ENCODE results near the gene KRTAP12-2. TPM values are rescaled to one million over a fixed set of nuclear protein-coding genes. Genes with fewer than 3 reads are reported as not detected.
"Not testable (repeated sequence)": the region's sequence is repeated elsewhere in the genome, so short reads cannot be mapped to it uniquely, and the experiment has no call there.

The KRTAP12-2 gene
- total RNA-seq, 1 donor from 2014 or later = not detected

DNA sequence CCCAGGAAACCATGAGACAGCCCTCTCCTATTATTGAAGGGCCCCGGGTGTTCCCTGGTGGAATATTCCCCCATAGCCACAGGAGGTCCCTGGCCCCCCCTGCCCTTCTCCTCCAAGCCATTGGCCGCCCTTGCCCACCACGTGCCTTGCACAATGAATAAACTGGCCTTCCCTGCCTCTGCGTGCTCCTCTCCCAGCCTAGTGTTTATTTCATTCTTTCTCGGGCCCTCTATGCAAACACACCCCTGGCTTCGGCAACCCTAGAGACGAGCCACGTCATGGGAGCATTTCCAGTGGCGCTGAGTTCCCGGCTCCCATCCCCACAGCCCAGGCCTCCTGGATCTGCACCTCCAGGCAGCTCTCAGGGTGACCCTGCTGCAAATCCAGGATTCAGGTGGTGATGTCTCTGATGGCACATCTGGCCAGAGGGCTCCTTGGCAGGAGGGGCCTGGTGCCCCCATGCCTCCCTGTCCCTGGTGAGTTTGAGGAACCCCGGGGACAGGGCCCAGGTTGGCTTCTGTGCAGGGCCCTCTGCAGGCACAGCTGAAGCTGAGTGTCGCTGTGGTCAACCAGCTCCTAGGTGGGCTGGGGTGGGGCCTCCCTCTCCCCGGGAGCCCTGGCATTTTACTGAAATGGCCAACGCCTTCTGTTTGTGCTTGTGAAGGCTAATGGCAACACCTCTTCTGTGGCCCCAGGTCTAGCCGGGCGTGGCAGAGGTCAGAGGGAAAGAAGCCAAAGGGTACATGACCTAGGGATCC is 36.4 kb upstream of the KRTAP12-2 start:
- no peak for DNase-seq (ENCODE audit: low spot score)

DNA sequence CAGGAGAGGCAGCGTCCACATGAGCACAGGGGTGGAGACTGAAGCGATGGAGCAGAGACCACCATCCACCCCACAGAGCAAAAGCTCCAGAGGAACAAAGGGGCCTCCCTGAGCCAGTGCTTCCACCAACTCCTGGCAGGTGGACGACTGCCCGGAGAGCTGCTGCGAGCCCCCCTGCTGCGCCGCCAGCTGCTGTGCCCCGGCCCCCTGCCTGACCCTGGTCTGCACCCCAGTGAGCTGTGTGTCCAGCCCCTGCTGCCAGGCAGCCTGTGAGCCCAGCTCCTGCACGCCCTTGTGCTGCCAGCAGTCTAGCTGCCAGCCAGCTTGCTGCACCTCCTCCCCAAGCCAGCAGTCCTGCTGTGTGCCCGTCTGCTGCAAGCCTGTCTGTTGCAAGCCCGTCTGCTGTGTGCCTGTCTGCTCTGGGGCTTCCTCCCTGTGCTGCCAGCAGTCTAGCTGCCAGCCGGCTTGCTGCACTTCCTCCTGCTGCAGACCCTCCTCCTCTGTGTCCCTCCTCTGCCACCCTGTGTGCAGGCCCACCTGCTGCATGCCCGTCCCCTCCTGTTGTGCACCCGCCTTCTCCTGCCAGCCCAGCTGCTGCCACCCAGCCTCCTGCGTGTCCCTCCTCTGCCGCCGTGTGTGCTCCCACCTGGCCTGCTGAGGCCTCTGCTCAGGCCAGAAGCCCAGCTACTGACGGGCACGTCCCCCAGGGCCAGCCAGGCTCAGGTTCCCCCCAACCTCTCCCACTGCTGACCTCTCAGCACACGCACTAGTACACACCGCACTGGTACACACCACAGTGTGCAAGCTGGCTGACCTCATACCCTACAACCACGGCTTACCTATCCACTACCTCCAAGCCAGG is 35.6 kb upstream of the KRTAP12-2 start:
- no peak for DNase-seq (ENCODE audit: low spot score)

DNA sequence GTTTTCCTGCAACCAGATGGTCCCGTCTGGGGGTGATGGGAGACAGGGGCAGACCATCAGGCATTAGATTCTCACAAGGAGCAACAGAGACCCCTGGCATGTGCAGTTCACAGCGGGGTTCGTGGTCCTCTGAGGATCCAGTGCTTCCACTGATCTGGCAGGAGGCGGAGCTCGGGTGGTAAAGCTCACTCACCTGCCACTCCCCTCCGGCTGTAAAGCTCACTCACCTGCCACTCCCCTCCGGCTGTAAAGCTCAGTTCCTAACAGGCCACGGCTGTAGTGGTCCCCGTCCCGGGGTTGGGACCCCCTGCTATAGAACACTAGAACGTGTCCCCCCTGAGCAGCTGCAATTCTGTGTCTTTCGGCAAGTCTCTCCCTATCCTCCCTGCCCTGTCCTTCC is 34.8 kb upstream of the KRTAP12-2 start:
- DNase-seq (ENCODE audit: low spot score) = no peak

DNA sequence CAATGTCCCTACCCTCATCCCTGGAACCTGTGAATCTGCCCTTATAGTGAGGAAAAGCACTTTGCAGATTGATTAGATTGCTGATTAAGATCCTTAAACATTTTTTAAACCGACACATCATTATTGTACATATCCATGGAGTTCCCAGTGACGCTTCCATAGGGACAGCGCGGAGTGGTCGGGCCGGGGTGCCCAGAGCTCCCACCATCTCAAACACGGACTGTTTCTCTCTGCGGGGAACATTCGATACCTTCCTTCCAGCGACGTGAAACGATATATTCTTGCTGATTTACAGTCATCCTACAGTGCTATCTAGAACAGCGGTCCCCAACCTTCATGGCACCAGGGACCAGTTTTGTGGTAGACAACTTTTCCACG is 34.3 kb upstream of the KRTAP12-2 start:
- no peak for DNase-seq (ENCODE audit: low spot score)

DNA sequence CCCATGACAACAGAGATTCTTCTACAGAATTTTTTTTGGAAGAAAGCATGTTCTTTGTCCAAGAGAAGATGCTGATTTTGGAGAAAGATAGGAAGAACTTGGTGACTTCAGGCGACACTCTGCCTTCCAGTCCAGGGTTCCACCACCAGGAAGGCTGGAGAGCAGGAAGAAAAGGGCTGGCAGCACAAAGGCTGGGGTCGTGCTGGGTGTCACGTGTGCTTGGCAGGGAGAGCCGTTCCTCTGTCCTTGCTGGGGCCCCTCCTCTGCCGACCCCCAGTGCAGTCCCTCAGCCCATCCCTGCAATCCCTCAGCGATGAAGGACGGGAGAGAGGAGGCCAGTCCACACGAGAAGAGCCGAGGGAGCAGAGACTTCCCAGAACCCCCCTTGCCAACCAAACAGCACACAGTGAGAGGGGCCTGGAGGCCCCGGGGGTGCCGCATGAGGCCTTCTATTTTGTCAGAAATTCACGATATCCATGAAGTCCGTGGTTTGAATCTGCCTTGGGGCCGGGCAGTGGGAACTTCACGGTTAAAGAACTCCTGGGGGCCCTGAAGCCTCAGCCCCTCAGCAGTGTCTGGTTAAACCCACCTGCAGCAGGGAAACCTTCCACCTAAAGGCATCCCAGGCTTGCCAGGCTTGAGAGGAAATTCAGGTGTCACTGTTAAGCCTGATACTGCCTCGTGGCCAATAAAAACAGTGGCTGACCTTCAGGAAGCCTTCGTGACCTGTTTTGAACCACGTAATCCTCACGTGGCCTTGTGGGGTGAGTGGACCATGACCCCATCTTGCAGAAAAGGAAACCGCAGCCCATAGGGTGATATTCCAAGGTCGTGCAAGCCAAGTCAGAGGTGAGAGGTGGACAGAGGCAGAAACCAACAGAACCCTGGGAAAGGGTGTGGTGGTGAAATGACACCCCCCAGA is 33.6 kb upstream of the KRTAP12-2 start:
- no peak for DNase-seq (ENCODE audit: low spot score)

DNA sequence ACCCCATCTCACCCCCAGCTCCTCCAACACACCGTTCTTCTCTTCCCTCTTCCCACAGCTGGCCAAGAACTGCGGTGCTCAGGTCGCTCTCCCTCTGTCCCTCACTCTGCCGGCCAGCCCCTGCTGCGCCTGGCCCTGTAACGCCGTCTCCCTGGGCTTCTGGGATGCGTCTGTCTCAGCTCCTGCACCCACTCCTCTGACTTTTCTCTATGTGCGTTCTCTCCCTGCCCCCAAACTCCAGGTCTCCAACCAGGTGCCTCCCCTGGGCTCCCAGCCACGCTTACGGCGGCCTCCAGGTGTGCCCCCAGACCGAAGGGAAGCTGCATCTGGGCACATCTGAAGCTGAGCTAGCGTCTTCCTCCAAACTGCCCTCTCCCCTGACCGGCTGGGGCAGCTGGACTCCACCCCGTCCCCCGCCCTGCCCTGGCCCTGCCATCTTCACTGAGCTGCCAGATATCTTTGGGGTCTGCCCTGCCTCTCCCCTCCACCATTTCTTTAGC is 32.8 kb upstream of the KRTAP12-2 start:
- DNase-seq (ENCODE audit: low spot score) = no peak

DNA sequence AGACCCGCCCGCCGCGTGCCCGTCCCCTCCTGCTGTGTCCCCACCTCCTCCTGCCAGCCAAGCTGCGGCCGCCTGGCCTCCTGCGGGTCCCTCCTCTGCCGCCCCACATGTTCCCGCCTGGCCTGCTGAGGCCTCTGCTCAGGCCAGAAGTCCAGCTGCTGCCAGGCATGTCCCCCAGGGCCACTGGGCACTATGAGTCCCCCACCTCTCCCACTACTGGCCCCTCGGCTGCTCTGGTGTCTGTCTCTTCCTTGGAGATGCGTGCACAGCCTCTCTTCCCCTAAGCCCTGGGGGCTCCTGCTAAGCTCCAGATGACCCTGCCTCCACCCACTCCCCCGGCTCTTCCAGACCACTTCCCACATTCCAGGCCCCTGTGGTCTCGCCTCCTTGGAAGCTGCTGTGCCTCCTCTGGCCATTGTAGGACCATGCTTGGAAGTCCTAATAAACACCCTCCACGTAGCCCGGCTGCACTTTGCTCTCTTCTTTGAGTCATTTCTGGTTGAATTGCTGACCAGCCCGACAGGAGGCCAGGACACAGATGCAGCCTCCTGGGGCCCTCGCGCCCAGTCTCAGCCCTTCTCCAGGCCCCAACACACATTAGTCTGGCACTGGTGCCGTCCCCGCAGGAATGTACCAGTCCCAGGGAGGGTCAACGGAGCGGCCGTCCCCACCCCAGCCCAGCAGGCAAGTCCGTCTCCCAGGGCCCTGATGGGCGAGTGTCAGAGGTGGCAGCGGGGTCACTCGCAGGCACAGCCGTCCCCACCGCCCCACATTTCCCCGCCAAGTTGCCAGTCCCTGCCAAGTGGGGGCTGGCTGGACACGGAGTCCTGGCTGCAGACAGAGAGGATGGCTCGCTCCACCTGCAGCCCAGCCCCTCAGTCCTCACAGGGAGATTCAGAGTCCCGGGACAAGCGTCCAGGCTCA is 31.3 kb upstream of the KRTAP12-2 start:
- DNase-seq (ENCODE audit: low spot score) = peak; percentile 19

DNA sequence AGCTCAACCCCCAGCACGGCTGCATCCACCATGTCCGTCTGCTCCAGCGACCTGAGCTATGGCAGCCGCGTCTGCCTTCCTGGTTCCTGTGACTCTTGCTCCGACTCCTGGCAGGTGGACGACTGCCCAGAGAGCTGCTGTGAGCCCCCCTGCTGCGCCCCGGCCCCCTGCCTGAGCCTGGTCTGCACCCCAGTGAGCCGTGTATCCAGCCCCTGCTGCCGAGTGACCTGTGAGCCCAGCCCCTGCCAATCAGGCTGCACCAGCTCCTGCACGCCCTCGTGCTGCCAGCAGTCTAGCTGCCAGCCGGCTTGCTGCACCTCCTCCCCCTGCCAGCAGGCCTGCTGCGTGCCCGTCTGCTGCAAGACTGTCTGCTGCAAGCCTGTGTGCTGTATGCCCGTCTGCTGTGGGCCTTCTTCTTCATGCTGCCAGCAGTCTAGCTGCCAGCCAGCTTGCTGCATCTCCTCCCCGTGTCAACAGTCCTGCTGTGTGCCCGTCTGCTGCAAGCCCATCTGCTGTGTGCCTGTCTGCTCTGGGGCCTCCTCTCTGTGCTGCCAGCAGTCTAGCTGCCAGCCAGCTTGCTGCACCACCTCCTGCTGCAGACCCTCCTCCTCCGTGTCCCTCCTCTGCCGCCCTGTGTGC is 30.6 kb upstream of the KRTAP12-2 start, which contains the start of gene KRTAP10-12:
KRTAP10-12 (plus strand) TSS at position 1 of the 639 bp plus-strand sequence; CDS start at position 31, 30 bp downstream.
- not testable (repeated sequence) for DNase-seq (ENCODE audit: low spot score)

DNA sequence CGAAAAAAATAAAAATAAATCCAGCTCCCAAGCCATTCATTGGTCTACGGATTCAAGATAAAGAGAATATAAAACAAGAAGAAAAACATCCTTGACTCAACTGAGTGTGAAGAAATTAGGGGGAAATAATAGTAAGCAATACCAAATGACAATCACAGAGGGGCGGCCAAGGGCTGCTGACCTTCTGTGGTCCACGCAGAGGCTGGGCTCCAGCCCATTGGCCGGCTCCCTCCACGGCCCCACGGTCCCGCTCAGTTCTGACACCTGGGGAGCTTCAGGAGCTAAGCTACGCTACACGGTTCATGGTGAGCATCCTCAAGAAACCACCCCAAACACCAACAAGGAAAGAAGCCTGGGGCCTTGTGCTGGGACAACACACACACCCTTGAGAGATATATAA is 29.8 kb upstream of the KRTAP12-2 start:
- no peak for DNase-seq (ENCODE audit: low spot score)

DNA sequence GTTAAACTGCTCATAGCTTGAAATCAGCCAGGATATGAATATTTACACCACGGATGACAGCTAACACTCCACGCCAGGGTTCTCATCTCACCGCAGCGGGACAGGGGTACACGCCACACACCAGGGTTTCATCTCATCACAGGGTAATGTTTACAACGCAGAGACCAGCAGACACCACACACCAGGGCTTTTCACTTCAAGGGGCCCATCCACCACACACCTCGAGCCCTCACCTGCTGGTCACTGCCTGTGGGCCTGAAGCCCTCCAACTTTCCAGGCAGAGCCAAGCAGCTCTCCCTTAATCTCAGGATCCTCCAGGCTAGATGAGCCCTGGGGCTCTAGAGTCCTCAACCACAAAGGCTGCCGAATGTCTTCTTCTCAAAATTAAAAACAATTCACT is 28.9 kb upstream of the KRTAP12-2 start:
- DNase-seq (ENCODE audit: low spot score) = no peak

DNA sequence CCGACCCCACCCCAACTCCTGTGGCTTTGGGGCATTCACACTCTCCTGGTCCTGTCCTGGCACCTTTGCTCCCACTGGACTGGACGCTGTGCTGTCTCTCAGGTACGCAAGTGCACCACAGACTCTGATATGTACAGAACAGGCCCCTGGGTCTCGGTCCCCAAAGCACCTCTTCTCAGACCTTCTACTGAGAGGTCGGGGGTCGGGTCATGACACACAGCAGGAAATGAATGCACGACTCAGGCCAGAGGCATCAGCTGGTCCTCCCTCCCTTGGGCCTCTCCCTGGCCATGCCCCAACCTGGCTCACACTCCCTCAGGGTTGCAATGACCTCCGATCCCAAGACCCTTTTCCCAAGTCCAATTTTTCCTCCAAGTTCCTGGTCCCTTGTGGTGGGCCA is 28.5 kb upstream of the KRTAP12-2 start:
- DNase-seq (ENCODE audit: low spot score) = no peak

DNA sequence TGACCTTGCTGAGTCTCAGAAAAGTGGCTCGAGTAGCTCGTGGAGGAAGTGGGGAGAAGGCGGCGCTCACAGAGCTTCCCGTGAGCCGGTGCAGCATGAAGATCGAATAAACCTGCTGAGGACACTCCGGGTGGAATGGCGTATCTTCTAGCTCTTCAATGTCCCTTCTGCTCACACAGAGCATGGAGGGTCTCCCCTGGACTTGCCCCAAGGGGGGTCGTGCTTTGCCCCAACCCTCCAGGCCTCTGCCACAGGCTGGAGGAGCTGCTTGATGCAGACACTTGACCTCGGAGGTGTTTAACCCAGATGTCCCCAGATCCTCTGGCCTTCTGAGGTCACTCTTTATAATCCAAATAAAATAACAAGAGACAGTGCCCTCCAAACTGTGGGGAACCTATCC is 28.0 kb upstream of the KRTAP12-2 start:
- DNase-seq (ENCODE audit: low spot score) = no peak

DNA sequence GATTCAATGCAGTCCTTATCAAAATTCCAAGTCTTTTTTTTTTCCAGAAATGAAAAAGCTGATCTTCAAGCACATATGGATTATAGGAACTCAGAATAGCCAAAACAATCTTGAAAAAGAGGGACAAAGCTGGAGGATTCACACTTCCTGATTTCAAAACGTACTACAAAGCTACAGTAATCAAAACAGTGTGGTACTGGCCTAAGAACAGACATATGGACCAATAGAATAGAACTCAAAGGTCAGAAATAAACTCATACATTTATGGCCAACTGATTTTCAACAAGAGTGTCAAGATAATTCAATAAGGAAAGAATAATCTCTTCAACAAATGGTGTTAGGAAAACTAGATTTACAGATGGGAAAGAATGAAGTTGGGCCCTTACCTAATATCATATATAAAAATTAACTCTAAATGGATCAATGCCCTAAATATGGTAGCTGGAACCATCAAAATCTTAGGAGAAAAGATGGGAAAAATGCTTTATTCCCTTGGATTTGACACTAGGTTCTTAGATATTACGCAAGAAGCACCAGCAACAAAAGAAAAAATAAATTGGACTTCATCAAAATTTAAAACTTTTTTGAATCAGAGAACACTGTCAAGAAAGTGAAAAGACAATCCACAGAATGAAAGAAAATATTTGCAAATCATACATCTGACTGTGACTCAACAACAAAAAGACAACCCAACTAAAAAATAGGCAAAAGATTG is 26.2 kb upstream of the KRTAP12-2 start:
- no peak for DNase-seq (ENCODE audit: low spot score)

DNA sequence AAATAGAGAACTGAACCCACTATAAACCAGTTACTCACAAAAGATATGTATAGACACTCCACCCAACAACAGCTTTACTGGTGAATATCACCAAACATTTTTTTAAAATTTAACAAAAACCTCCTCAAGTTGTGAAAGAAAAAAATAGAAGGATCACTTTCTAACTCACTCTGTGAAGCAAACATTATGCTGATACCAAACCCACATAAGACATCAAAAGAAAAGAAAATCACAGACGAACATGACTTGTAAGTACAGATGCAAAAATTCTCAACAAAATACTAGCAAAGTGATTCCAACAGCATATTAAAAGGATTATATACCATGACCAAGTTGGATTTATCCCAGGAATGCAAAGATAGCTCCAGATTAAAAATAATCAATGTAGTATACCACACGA is 25.0 kb upstream of the KRTAP12-2 start:
- DNase-seq (ENCODE audit: low spot score) = no peak

DNA sequence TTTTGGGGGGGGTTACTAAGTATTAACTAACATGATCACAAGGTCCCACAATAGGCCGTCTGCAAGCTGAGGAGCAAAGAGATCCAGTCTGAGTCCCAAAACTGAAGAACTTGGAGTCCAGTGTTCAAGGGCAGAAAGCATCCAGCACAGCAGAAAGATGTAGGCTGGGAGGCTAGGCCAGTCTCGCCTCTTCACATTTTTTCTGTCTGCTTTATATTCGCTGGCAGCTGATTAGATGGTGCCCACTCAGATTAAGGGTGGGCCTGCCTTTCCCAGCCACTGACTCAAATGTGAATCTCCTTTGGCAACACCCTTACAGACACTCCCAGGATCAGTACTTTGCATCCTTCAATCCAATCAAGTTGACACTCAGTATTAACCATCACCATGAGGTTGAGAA is 23.0 kb upstream of the KRTAP12-2 start:
- not testable (repeated sequence) for DNase-seq (ENCODE audit: low spot score)

DNA sequence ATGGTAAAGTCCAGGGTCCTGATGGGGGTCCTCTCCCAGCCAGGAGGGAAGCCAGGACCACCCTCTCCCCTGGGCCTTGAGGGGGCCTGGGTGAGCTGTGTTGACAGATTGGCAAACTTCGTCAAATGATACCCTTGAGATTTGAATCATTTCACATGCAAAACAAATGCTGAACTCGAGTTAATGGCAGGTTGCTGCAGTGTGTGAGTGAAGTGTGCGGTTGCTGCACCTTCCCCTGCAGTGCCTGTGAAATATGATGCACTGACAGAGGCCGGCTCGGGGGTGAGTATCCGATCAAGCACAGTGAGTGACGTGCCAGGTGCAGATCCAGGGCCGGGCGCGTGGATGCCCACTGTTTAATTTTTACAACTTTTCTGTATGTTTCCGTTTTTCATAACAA is 20.9 kb upstream of the KRTAP12-2 start:
- no peak for DNase-seq (ENCODE audit: low spot score)

DNA sequence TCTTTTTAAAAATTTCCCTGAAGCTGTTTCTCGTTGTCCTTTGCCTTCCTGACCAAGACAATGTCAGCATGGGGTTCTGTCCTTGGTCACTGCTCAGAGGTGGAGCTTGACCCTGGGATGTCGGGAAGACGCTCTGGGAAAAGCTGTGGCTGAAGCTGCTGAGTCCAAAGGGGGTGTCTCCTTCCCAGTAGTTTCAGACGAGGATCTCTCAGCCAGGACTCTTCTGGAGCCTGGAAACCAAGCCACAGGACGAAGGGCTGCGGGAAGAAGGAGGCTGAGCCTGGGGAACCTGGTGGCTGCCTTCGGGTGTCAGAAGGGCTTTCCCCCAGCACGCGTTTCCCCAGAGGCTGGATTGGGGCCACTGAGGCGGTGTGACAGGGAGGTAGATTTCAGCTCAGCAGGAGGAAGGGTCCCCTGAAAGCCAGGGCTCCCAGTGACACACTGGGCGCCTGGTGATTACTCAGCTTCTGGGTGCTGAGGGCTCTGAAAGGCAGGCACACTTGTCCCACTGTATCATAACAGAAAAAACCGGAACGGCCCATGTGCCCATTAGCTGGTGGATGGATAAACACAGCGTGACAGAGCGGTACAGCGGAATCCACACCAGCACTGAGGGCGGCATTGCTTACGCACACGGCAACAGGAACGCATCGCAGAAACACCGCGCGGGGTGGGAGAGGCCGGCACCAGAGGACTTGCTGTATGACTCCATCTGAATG is 20.3 kb upstream of the KRTAP12-2 start:
- DNase-seq (ENCODE audit: low spot score) = no peak

DNA sequence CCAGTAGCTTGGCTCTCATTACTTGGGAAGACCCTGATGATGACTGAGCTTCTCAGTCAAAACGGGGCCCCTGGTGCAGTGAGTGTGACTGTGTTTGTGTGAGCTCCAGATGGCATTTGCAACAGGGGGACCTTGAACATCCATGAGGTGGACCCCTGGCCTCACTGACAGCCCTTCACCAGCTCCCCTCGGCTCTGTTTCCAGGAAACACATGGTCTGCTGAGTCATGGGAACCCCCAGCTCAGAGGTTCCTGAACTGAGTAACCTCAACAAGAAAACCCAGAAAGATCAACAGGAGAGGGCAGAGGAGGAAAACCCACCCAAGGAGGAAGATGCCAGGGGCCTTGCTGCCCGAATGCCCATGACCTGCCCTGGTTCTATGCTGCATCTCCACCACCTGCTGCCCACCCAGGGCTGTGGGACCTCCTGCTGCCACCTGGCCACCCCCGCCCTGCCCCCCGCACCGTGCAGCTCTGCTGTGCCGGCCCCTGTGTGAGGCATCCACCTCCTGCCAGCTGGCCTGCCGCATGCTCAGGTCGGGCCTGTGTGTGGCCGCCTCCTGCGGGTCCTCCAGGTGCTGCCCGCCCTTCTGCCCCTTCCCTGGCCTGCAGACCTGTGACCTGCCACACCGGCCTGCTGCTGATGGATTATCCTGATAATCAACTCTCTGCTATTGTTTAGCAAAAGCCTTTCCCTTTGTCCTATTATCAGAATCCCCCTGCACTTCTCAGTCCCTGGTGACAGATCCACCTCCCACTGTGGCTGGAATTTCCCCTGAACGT is 19.5 kb upstream of the KRTAP12-2 start:
- no peak for DNase-seq (ENCODE audit: low spot score)

Data from umbilical cord (tissue), 2 donors.